Type B pancreatic cell (in vitro differentiated cells): Measurements from ENCODE around the gene PLEKHO2. TPM values are rescaled to one million over a fixed set of nuclear protein-coding genes. Genes with fewer than 3 reads are reported as not detected.
"Not testable (repeated sequence)": the region's sequence is repeated elsewhere in the genome, so short reads cannot be mapped to it uniquely, and the experiment has no call there.

Experiments
- DNase-seq: peaks from one replicate; pipeline ENCODE4 v3.0.0; 2021; ENCODE audit warnings: mixed read lengths; ENCODE audit not compliant: unreplicated experiment; ENCODE audit errors: extremely low spot score
- H3K27ac Mint-ChIP-seq: 2 replicates; pipeline ENCODE4 v1.8.0; 2021; ENCODE audit warnings: mild to moderate bottlenecking, mixed read lengths
- H3K27me3 Mint-ChIP-seq: 2 replicates; pipeline ENCODE4 v1.8.0; 2021; ENCODE audit warnings: mixed read lengths
- H3K36me3 Mint-ChIP-seq: 2 replicates; pipeline ENCODE4 v1.8.0; 2021; ENCODE audit warnings: mixed read lengths
- H3K4me1 Mint-ChIP-seq: one replicate; pipeline ENCODE4 v1.8.0; 2021; ENCODE audit warnings: mixed read lengths; ENCODE audit not compliant: unreplicated experiment
- H3K4me3 Mint-ChIP-seq: 2 replicates; pipeline ENCODE4 v1.8.0; 2021; ENCODE audit warnings: mild to moderate bottlenecking, mixed read lengths
- H3K9me3 Mint-ChIP-seq: 2 replicates; pipeline ENCODE4 v1.8.0; 2021; ENCODE audit warnings: mixed read lengths
- total RNA-seq: library from RNA; stranded (reverse); gene quantifications from 2 replicates; pipeline ENCODE4 v1.2.1, GENCODE V29; 2021; ENCODE audit warnings: low replicate concordance
- TF ChIP-seq, protein P1 (sequence below): fragments of 200-600 bp; sonication (generic); conservative IDR thresholded peaks from 2 replicates; pipeline ENCODE4 v1.5.0; 2021; ENCODE audit warnings: antibody characterized with exemption, mild to moderate bottlenecking

The PLEKHO2 gene
- total RNA-seq, 1 donor from 2014 or later = 11.2 TPM

DNA sequence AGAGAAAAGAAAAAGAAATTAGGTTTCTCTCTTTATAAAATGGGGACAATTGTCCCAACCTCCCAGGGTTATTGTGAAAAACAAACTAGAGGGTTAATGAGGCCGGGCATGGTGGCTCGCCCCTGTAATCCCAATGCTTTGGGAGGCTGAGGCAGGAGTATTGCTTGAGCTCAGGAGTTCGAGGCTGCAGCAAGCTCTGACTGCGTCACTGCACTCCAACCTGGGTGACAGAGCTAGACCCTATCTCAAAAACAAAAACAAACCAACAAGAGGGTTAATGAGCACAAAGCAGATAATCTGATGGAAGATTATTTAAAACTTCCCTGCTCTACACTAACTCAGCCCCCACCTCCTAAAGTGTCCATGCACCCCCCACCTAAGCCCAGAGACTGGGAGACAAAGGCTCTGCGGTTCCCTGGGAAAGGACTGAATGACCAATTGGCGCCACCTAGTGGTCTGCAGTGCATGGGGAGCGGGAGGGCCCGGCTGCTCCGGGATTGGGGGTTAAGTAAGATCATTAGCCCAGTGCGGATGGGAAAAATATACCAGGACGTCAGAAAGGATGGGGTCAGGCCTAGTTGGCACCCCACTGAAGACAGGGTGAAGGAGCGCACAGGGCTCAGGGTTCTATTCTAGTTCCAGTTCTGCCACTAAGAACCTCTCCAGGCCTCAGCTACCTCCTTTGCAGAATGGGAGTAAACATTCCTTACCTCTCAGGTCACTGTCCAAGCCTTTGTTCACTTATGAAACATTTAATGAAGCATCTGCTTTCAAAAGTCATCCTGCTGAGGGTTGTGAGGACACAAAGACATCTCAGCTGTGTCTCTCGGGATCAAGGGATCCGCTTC, 31.8 kb upstream of the PLEKHO2 start:
- H3K4me1 Mint-ChIP-seq = peaks cover 44% of the 10 kb centered on the region
- no peaks in the 10 kb centered on the region for H3K9me3 Mint-ChIP-seq
- H3K27ac Mint-ChIP-seq = peak overlapping the region; percentile 91
- TF ChIP-seq, protein P1, sequence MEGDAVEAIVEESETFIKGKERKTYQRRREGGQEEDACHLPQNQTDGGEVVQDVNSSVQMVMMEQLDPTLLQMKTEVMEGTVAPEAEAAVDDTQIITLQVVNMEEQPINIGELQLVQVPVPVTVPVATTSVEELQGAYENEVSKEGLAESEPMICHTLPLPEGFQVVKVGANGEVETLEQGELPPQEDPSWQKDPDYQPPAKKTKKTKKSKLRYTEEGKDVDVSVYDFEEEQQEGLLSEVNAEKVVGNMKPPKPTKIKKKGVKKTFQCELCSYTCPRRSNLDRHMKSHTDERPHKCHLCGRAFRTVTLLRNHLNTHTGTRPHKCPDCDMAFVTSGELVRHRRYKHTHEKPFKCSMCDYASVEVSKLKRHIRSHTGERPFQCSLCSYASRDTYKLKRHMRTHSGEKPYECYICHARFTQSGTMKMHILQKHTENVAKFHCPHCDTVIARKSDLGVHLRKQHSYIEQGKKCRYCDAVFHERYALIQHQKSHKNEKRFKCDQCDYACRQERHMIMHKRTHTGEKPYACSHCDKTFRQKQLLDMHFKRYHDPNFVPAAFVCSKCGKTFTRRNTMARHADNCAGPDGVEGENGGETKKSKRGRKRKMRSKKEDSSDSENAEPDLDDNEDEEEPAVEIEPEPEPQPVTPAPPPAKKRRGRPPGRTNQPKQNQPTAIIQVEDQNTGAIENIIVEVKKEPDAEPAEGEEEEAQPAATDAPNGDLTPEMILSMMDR = peak; percentile 95
- no peaks in the 10 kb centered on the region for H3K36me3 Mint-ChIP-seq
- peak; percentile 84 for DNase-seq
- H3K4me3 Mint-ChIP-seq = no peak overlapping the region
- peaks cover 3% of the 10 kb centered on the region for H3K27me3 Mint-ChIP-seq

DNA sequence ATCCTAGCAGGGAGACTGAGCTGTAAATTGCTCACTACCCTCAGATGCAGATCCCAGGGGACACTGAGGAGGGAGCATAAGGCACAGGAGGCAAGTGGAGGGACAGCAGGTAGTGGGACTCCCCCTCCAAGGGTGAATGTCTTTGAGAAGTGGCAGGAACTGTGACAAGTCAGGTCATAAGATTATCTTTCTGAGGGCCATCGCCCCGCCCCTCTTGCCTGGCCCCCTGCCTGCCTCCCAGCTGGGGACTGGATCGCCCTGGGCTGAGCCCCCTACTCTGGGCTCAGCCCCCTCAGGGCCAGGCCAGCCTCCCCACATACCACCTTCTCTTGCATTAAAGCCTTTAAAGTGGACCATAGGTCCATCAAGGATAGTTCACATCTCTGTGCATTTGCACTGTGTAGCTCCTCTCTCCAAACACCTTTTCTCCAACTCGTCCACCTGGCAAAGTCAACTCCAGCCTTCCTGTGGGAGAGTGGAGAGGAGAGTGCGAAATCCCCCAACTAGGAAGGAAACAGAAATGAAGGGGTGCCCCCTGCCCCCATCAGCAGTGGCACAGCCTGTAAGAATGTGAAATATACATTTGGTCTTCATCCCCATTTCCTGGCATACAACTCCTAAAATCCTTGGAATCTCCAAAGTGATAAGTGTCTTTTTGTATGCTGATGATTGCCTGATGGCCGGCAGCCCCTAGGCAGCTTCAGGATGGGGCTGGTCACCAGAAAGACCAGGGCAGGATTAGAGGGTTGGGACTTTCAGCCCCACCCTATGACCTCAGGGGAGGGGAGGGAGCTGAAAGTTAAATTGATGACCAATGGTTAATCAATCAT, 31.0 kb upstream of the PLEKHO2 start:
- Mint-ChIP-seq H3K27ac (peak overlapping the region; percentile 91), H3K4me3 (no peak overlapping the region), H3K9me3 (no peaks in the 10 kb centered on the region), H3K36me3 (no peaks in the 10 kb centered on the region), H3K27me3 (peaks cover 3% of the 10 kb centered on the region), H3K4me1 (peaks cover 44% of the 10 kb centered on the region)
- no peak for DNase-seq
- TF ChIP-seq, protein P1 = no peak

DNA sequence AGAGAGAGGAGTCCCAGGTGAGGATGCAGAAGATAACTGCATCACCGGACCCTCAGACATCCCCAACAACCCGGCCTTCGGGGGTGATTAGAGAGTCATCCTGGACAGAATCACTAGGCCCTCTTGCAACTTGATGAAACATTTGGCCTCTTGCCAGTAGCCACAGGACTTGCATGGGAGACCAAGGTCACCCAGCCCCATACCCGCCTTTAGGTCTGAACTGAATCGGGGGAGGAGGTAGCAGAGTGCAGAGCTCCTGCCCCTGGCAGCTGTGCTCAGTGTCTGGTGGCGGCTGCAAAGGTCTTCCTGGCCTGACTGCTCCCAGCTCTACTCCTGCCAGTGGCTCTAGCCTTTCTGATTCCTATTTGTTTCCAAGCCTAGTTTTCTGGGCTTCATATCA, 28.6 kb upstream of the PLEKHO2 start:
- Mint-ChIP-seq H3K4me1 (peaks cover 35% of the 10 kb centered on the region), H3K36me3 (peaks cover 3% of the 10 kb centered on the region), H3K9me3 (no peaks in the 10 kb centered on the region), H3K27me3 (peaks cover 3% of the 10 kb centered on the region), H3K4me3 (no peak overlapping the region), H3K27ac (peak overlapping the region; percentile 3)
- TF ChIP-seq, protein P1 = no peak
- no peak for DNase-seq

DNA sequence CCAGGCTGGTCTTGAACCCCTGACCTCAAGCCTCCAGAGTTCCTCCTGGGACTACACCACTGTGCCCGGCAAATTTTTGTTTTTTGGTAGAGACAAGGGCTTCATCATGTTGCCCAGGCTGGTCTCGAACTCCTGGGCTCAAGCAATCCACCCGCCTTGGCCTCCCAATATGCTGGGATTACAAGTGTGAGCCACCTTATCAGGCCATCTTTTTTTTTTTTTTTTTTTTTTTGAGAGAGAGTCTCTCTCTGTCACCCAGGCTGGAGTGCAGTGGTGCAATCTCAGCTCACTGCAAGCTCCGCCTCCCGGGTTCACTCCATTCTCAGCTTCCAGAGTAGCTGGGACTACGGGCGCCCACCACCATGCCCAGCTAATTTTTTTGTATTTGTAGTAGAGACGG, 27.4 kb upstream of the PLEKHO2 start:
- not testable (repeated sequence) for H3K27me3 Mint-ChIP-seq, H3K36me3 Mint-ChIP-seq, DNase-seq, H3K9me3 Mint-ChIP-seq, H3K4me3 Mint-ChIP-seq, H3K27ac Mint-ChIP-seq
- H3K4me1 Mint-ChIP-seq = peaks cover 28% of the 10 kb centered on the region

DNA sequence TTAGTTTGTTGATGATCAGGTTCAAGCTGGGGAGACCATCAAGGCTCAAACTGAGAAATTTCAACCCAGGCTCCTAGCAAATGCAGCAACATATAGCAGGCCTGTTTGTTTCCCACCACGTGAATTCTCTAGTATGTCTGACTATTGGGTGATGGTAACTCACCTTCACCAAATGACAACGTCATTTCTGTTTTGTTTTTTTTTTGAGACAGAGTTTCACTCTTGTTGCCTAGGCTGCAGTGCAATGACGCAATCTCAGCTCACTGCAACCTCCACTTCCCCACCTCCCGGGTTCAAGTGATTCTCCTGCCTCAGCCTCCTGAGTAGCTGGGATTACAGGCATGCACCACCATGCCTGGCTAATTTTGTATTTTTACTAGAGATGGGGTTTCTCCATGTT, 26.8 kb upstream of the PLEKHO2 start:
- H3K4me1 Mint-ChIP-seq = peaks cover 25% of the 10 kb centered on the region
- H3K36me3 Mint-ChIP-seq, DNase-seq: not testable (repeated sequence)

DNA sequence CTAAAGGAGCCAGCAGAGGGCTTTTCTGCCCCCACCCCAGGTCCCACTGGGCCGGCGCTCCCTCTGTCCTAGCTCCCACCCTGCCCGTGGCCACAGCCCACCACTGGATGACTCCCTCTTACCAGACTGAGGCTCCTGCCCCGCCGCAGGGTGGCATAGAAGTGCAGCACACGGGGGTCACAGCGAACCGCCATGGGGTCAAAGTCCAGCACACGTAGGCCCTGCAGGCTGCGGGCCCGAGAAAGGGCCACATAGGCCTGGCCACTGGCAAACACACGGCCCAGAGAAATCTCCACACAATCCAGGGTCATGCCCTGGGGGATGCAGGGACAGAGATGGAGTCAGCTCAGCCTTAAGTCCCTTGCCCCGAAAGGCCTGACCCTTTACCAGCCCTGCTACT, 25.3 kb upstream of the PLEKHO2 start:
- H3K36me3 Mint-ChIP-seq = peaks cover 3% of the 10 kb centered on the region
- H3K9me3 Mint-ChIP-seq = no peaks in the 10 kb centered on the region
- H3K27me3 Mint-ChIP-seq = no peaks in the 10 kb centered on the region
- TF ChIP-seq, protein P1 = no peak
- H3K4me3 Mint-ChIP-seq = no peak overlapping the region
- DNase-seq = no peak
- H3K4me1 Mint-ChIP-seq = peaks cover 13% of the 10 kb centered on the region
- H3K27ac Mint-ChIP-seq = no peak overlapping the region

More for the DNA sequence above, 26.8 kb upstream of the PLEKHO2 start:
- H3K9me3 Mint-ChIP-seq, H3K4me3 Mint-ChIP-seq, H3K27me3 Mint-ChIP-seq, H3K27ac Mint-ChIP-seq: not testable (repeated sequence)
